Pulmonary artery endothelial cell (primary cell): Measurements from ENCODE around the gene CCDC71. TPM values are rescaled to one million over a fixed set of nuclear protein-coding genes. Genes with fewer than 3 reads are reported as not detected.
A peak's percentile ranks its signal among the peaks of the same experiment; 100 is the strongest.

Experiments
- DNase-seq: peaks from one replicate; pipeline ENCODE4 v3.0.0-alpha.2; 2011; ENCODE audit warnings: low read depth, low spot score
- total RNA-seq: library from RNA; depleted of rRNA; stranded (reverse); fragments of >200 nt; gene quantifications from 2 replicates; pipeline ENCODE4 v1.2.3, GENCODE V29; 2014

Gene CCDC71
- total RNA-seq, 1 donor from 2014 or later = 20.1 TPM

- DNase-seq = no peak
Observed at GRCh38 chr3:49131576-49131975, 34.6 kb downstream of the CCDC71 start.

GRCh38 chr3:49131040-49131439, 35.1 kb downstream of the CCDC71 start:
- DNase-seq = no peak

GRCh38 chr3:49124991-49125670, 41.0 kb downstream of the CCDC71 start:
- DNase-seq = no peak

GRCh38 chr3:49124203-49124602, 41.9 kb downstream of the CCDC71 start:
- DNase-seq = no peak

- no peak for DNase-seq
Observed at GRCh38 chr3:49123687-49124086, 42.4 kb downstream of the CCDC71 start.

- no peak for DNase-seq
Observed at GRCh38 chr3:49122886-49123545, 43.1 kb downstream of the CCDC71 start.

GRCh38 chr3:49122451-49122850, 43.7 kb downstream of the CCDC71 start:
- no peak for DNase-seq

- DNase-seq = no peak
Observed at GRCh38 chr3:49122022-49122421, 44.1 kb downstream of the CCDC71 start.

GRCh38 chr3:49121132-49121736, 44.9 kb downstream of the CCDC71 start:
- no peak for DNase-seq

GRCh38 chr3:49120438-49121131, 45.5 kb downstream of the CCDC71 start, which contains the start of gene USP19:
Gene USP19, minus strand, starts transcription at chr3:49120823. Its CDS starts 1,678 bp downstream, at chr3:49119145.
- peak; percentile 63 for DNase-seq

GRCh38 chr3:49120096-49120437, 46.1 kb downstream of the CCDC71 start:
- DNase-seq = no peak

- no peak for DNase-seq
Observed at GRCh38 chr3:49119439-49119838, 46.7 kb downstream of the CCDC71 start.

GRCh38 chr3:49119036-49119435, 47.1 kb downstream of the CCDC71 start:
- no peak for DNase-seq

Other genes starting within 250 kb of the CCDC71 start
- 61.3 and 85.8 TPM in 2 replicates for gene ARIH2, start 247.5 kb downstream of the CCDC71 start, total RNA-seq
- 25.5 and 31.1 TPM in 2 replicates for gene P4HTM, start 176.1 kb downstream of the CCDC71 start, total RNA-seq
- gene WDR6, start 158.9 kb downstream of the CCDC71 start, total RNA-seq = 66.7 and 71.2 TPM in 2 replicates
- 37.4 and 48.5 TPM in 2 replicates for gene DALRD3, start 147.8 kb downstream of the CCDC71 start, total RNA-seq
- 62.8 and 65.7 TPM in 2 replicates for gene NDUFAF3, start 144.2 kb downstream of the CCDC71 start, total RNA-seq
- gene IMPDH2, start 136.9 kb downstream of the CCDC71 start, total RNA-seq = 352 and 465 TPM in 2 replicates
- 59.1 and 62.7 TPM in 2 replicates for gene QRICH1, start 72.3 kb downstream of the CCDC71 start, total RNA-seq
- gene QARS1, start 61.6 kb downstream of the CCDC71 start, total RNA-seq = 321 and 422 TPM in 2 replicates
- gene USP19, start 45.5 kb downstream of the CCDC71 start, total RNA-seq = 42.9 and 54.2 TPM in 2 replicates
- 470 and 504 TPM in 2 replicates for gene LAMB2, start 33.3 kb downstream of the CCDC71 start, total RNA-seq
- gene KLHDC8B, start 5.3 kb upstream of the CCDC71 start, total RNA-seq = 41.0 and 41.2 TPM in 2 replicates
- 1.2 and 1.4 TPM in 2 replicates for gene C3orf62, start 110.9 kb upstream of the CCDC71 start, total RNA-seq
- 27.8 and 35.4 TPM in 2 replicates for gene USP4, start 173.7 kb upstream of the CCDC71 start, total RNA-seq
- gene GPX1, start 192.0 kb upstream of the CCDC71 start, total RNA-seq = 371 and 509 TPM in 2 replicates
- gene RHOA, start 245.6 kb upstream of the CCDC71 start, total RNA-seq = 557 and 659 TPM in 2 replicates
- gene TCTA, start 246.1 kb upstream of the CCDC71 start, total RNA-seq = 14.4 and 16.6 TPM in 2 replicates